Activated T-helper 1 cell treated with anti-CD3 and anti-CD28 coated beads, Interleukin-12 subunit alpha, Interleukin-12 subunit beta, Interleukin-2, Interleukin-4 antibody, amounts not matched to agents 30 ng/mL and 10 ng/mL and 1 ng/mL, durations not matched to agents 14 hours and 24 hours and 36 hours (primary cell): ENCODE measurements around the gene KLHL9. TPM values are rescaled to one million over a fixed set of nuclear protein-coding genes. Genes with fewer than 3 reads are reported as not detected.

Experiments used
- DNase-seq: peaks from one replicate; pipeline ENCODE4 v3.0.0; 2021; ENCODE audit warnings: low spot score
- H3K27ac Mint-ChIP-seq: one replicate; pipeline ENCODE4 v1.8.0; 2021; ENCODE audit warnings: mild to moderate bottlenecking, mixed read lengths
- H3K27me3 Mint-ChIP-seq: one replicate; pipeline ENCODE4 v1.8.0; 2022; ENCODE audit warnings: mild to moderate bottlenecking, moderate library complexity, mixed read lengths; ENCODE audit not compliant: insufficient read depth
- H3K36me3 Mint-ChIP-seq: one replicate; pipeline ENCODE4 v1.8.0; 2021; ENCODE audit warnings: low read depth, mixed read lengths
- H3K4me1 Mint-ChIP-seq: one replicate; pipeline ENCODE4 v1.8.0; 2021; ENCODE audit warnings: low read depth, mixed read lengths
- H3K4me3 Mint-ChIP-seq: one replicate; pipeline ENCODE4 v1.8.0; 2021; ENCODE audit warnings: mild to moderate bottlenecking, moderate library complexity, mixed read lengths
- H3K9me3 Mint-ChIP-seq: one replicate; pipeline ENCODE4 v1.8.0; 2021; ENCODE audit warnings: mixed read lengths
- intact Hi-C: fragments of 100-400 bp; cut with micrococcal nuclease; formaldehyde crosslinking; loops from one replicate; pipeline ENCODE4 v1.15.1; 2024
- total RNA-seq: library from RNA; stranded (reverse); gene quantifications from 2 replicates; pipeline ENCODE4 v1.2.3, GENCODE V29; 2022

KLHL9 gene
- total RNA-seq, 1 donor from 2014 or later: 14.1 TPM

GRCh38 chr9:21305213-21305612 lies 30.0 kb downstream of the KLHL9 start, which contains the start of gene IFNA5:
TSS of gene IFNA5 (minus strand) at chr9:21305313. CDS start at chr9:21305256, 57 bp downstream.
- H3K27ac Mint-ChIP-seq: no peak within 1 kb of the TSS
- peaks cover 23% of the 10 kb centered on the region for H3K27me3 Mint-ChIP-seq
- no peak for DNase-seq
- H3K4me1 Mint-ChIP-seq: no peaks in the 10 kb centered on the region
- no peaks in the 10 kb centered on the region for H3K9me3 Mint-ChIP-seq
- H3K4me3 Mint-ChIP-seq: no peak within 1 kb of the TSS
- no peaks in the 10 kb centered on the region for H3K36me3 Mint-ChIP-seq
- intact Hi-C loops: no loop called here

GRCh38 chr9:21295992-21296391 lies 39.2 kb downstream of the KLHL9 start:
- Mint-ChIP-seq H3K27me3 (peaks cover 8% of the 10 kb centered on the region), H3K4me3 (no peak overlapping the region), H3K27ac (no peak overlapping the region), H3K36me3 (no peaks in the 10 kb centered on the region), H3K9me3 (no peaks in the 10 kb centered on the region), H3K4me1 (peaks cover 4% of the 10 kb centered on the region)
- no peak for DNase-seq
- intact Hi-C loops: no loop called here

GRCh38 chr9:21294904-21295538 lies 40.2 kb downstream of the KLHL9 start:
- DNase-seq: no peak
- no peaks in the 10 kb centered on the region for H3K9me3 Mint-ChIP-seq
- H3K27ac Mint-ChIP-seq: no peak overlapping the region
- intact Hi-C loops: no loop called here
- H3K4me3 Mint-ChIP-seq: no peak overlapping the region
- H3K27me3 Mint-ChIP-seq: peaks cover 11% of the 10 kb centered on the region
- H3K36me3 Mint-ChIP-seq: no peaks in the 10 kb centered on the region
- peaks cover 4% of the 10 kb centered on the region for H3K4me1 Mint-ChIP-seq

- intact Hi-C loops: no loop called here
- H3K27ac Mint-ChIP-seq: no peak overlapping the region
- no peak for DNase-seq
- H3K4me1 Mint-ChIP-seq: peaks cover 4% of the 10 kb centered on the region
- no peaks in the 10 kb centered on the region for H3K9me3 Mint-ChIP-seq
- no peaks in the 10 kb centered on the region for H3K36me3 Mint-ChIP-seq
- no peak overlapping the region for H3K4me3 Mint-ChIP-seq
- H3K27me3 Mint-ChIP-seq: peaks cover 11% of the 10 kb centered on the region
These were observed 40.8 kb downstream of the KLHL9 start for GRCh38 chr9:21294364-21294774.

- no peaks in the 10 kb centered on the region for H3K9me3 Mint-ChIP-seq
- H3K27me3 Mint-ChIP-seq: peaks cover 21% of the 10 kb centered on the region
- peaks cover 4% of the 10 kb centered on the region for H3K4me1 Mint-ChIP-seq
- H3K36me3 Mint-ChIP-seq: no peaks in the 10 kb centered on the region
- no peak overlapping the region for H3K4me3 Mint-ChIP-seq
- no peak for DNase-seq
- intact Hi-C loops: no loop called here
- H3K27ac Mint-ChIP-seq: no peak overlapping the region
These were observed 45.4 kb downstream of the KLHL9 start for GRCh38 chr9:21289848-21290247.

- no peak overlapping the region for H3K27ac Mint-ChIP-seq
- no peaks in the 10 kb centered on the region for H3K9me3 Mint-ChIP-seq
These were observed 47.9 kb downstream of the KLHL9 start for GRCh38 chr9:21287280-21287679.

GRCh38 chr9:21286659-21287058 lies 48.5 kb downstream of the KLHL9 start:
- no peak overlapping the region for H3K4me3 Mint-ChIP-seq

More at GRCh38 chr9:21287280-21287679, 47.9 kb downstream of the KLHL9 start:
- H3K36me3 Mint-ChIP-seq: no peaks in the 10 kb centered on the region
- H3K4me1 Mint-ChIP-seq: no peaks in the 10 kb centered on the region
- intact Hi-C loops: no loop called here
- H3K4me3 Mint-ChIP-seq: no peak overlapping the region
- peaks cover 13% of the 10 kb centered on the region for H3K27me3 Mint-ChIP-seq
- DNase-seq: no peak

GRCh38 chr9:21286099-21286498 lies 49.1 kb downstream of the KLHL9 start:
- peaks cover 19% of the 10 kb centered on the region for H3K27me3 Mint-ChIP-seq
- no peak overlapping the region for H3K27ac Mint-ChIP-seq
- H3K9me3 Mint-ChIP-seq: no peaks in the 10 kb centered on the region
- intact Hi-C loops: no loop called here
- no peak for DNase-seq
- H3K36me3 Mint-ChIP-seq: no peaks in the 10 kb centered on the region
- no peak overlapping the region for H3K4me3 Mint-ChIP-seq
- no peaks in the 10 kb centered on the region for H3K4me1 Mint-ChIP-seq

More at GRCh38 chr9:21286659-21287058, 48.5 kb downstream of the KLHL9 start:
- H3K27me3 Mint-ChIP-seq: peaks cover 14% of the 10 kb centered on the region
- H3K4me1 Mint-ChIP-seq: no peaks in the 10 kb centered on the region
- H3K36me3 Mint-ChIP-seq: no peaks in the 10 kb centered on the region
- no peaks in the 10 kb centered on the region for H3K9me3 Mint-ChIP-seq
- H3K27ac Mint-ChIP-seq: no peak overlapping the region
- intact Hi-C loops: no loop called here
- no peak for DNase-seq

- H3K27ac Mint-ChIP-seq: no peak overlapping the region
- H3K4me3 Mint-ChIP-seq: no peak overlapping the region
- peaks cover 9% of the 10 kb centered on the region for H3K27me3 Mint-ChIP-seq
- no peak for DNase-seq
- no peaks in the 10 kb centered on the region for H3K36me3 Mint-ChIP-seq
- intact Hi-C loops: no loop called here
- H3K9me3 Mint-ChIP-seq: no peaks in the 10 kb centered on the region
- H3K4me1 Mint-ChIP-seq: no peaks in the 10 kb centered on the region
These were observed 53.9 kb downstream of the KLHL9 start for GRCh38 chr9:21281275-21281674.

Other genes starting within 250 kb of the KLHL9 start
- not detected in 2 replicates for gene IFNW1, start 193.6 kb downstream of the KLHL9 start, total RNA-seq
- gene IFNA21, start 168.7 kb downstream of the KLHL9 start, total RNA-seq: not detected in 2 replicates
- not detected in 2 replicates for gene IFNA4, start 147.8 kb downstream of the KLHL9 start, total RNA-seq
- not detected in 2 replicates for gene IFNA7, start 133.2 kb downstream of the KLHL9 start, total RNA-seq
- not detected in 2 replicates for gene IFNA10, start 128.3 kb downstream of the KLHL9 start, total RNA-seq
- gene IFNA16, start 118.1 kb downstream of the KLHL9 start, total RNA-seq: not detected in 2 replicates
- not detected in 2 replicates for gene IFNA17, start 107.2 kb downstream of the KLHL9 start, total RNA-seq
- not detected in 2 replicates for gene IFNA14, start 95.4 kb downstream of the KLHL9 start, total RNA-seq
- gene IFNA5, start 30.1 kb downstream of the KLHL9 start, total RNA-seq: not detected in 2 replicates
- not detected in 2 replicates for gene IFNA6, start 15.5 kb upstream of the KLHL9 start, total RNA-seq
- not detected in 2 replicates for gene IFNA13, start 32.7 kb upstream of the KLHL9 start, total RNA-seq
- not detected in 2 replicates for gene IFNA2, start 50.0 kb upstream of the KLHL9 start, total RNA-seq
- not detected in 2 replicates for gene IFNA8, start 73.7 kb upstream of the KLHL9 start, total RNA-seq
- not detected in 2 replicates for gene IFNA1, start 105.0 kb upstream of the KLHL9 start, total RNA-seq
- not detected in 2 replicates for gene IFNE, start 146.9 kb upstream of the KLHL9 start, total RNA-seq